Osteoblast (primary cell): Measurements from ENCODE around the gene PPP2R5C. TPM values are rescaled to one million over a fixed set of nuclear protein-coding genes. Genes with fewer than 3 reads are reported as not detected.

Experiments
- DNase-seq: peaks from one replicate; pipeline ENCODE4 v3.0.0; 2011; ENCODE audit warnings: low spot score, mixed read lengths; ENCODE audit not compliant: insufficient read length; ENCODE audit errors: missing footprints
- H2AFZ ChIP-seq: 2 replicates; pipeline ENCODE4 v1.6.0; 2011; ENCODE audit warnings: mild to moderate bottlenecking, low read length
- H3K27ac ChIP-seq: 2 replicates; pipeline ENCODE4 v1.5.1; 2011; ENCODE audit warnings: mild to moderate bottlenecking, low read depth, low read length, moderate library complexity
- H3K27me3 ChIP-seq: 2 replicates; pipeline ENCODE4 v1.6.0; 2012; ENCODE audit warnings: mild to moderate bottlenecking, control low read depth, inconsistent platforms, low read length, moderate library complexity; ENCODE audit not compliant: insufficient read depth
- H3K36me3 ChIP-seq: 2 replicates; pipeline ENCODE4 v1.5.1; 2011; ENCODE audit warnings: mild to moderate bottlenecking, low read length, control low read depth, moderate library complexity; ENCODE audit not compliant: insufficient read depth
- H3K4me1 ChIP-seq: 2 replicates; pipeline ENCODE4 v1.5.1; 2011; ENCODE audit warnings: mild to moderate bottlenecking, low read length, control low read depth, moderate library complexity; ENCODE audit not compliant: insufficient read depth
- H3K4me2 ChIP-seq: 2 replicates; pipeline ENCODE4 v1.6.0; 2011; ENCODE audit warnings: mild to moderate bottlenecking, low read length; ENCODE audit not compliant: insufficient read depth
- H3K4me3 ChIP-seq: fragments of 200-600 bp; sonication (generic); 3 replicates; pipeline ENCODE4 v1.5.1; 2012; ENCODE audit warnings: mild to moderate bottlenecking, low read length, inconsistent platforms; ENCODE audit not compliant: insufficient read depth
- H3K79me2 ChIP-seq: 2 replicates; pipeline ENCODE4 v1.6.0; 2012; ENCODE audit warnings: mild to moderate bottlenecking, low read length, control low read depth, inconsistent platforms; ENCODE audit not compliant: insufficient read depth
- H3K9me3 ChIP-seq: 2 replicates; pipeline ENCODE4 v1.5.1; 2011; ENCODE audit warnings: low read depth, low read length, control low read depth
- H4K20me1 ChIP-seq: 2 replicates; pipeline ENCODE4 v1.6.0; 2012; ENCODE audit warnings: mild to moderate bottlenecking, low read length, control low read depth; ENCODE audit not compliant: insufficient read depth
- total RNA-seq: library from RNA; depleted of rRNA; stranded (reverse); fragments of >200 nt; gene quantifications from 2 replicates; pipeline ENCODE4 v1.2.3, GENCODE V29; 2012
- TF ChIP-seq, protein P1 (sequence below): IDR thresholded peaks from 2 replicates; pipeline ENCODE4 v1.5.1; 2011; ENCODE audit warnings: mild to moderate bottlenecking, low read depth, low read length, moderate library complexity; ENCODE audit errors: extremely low read depth

PPP2R5C gene
- total RNA-seq, 1 donor: 101 TPM

DNA sequence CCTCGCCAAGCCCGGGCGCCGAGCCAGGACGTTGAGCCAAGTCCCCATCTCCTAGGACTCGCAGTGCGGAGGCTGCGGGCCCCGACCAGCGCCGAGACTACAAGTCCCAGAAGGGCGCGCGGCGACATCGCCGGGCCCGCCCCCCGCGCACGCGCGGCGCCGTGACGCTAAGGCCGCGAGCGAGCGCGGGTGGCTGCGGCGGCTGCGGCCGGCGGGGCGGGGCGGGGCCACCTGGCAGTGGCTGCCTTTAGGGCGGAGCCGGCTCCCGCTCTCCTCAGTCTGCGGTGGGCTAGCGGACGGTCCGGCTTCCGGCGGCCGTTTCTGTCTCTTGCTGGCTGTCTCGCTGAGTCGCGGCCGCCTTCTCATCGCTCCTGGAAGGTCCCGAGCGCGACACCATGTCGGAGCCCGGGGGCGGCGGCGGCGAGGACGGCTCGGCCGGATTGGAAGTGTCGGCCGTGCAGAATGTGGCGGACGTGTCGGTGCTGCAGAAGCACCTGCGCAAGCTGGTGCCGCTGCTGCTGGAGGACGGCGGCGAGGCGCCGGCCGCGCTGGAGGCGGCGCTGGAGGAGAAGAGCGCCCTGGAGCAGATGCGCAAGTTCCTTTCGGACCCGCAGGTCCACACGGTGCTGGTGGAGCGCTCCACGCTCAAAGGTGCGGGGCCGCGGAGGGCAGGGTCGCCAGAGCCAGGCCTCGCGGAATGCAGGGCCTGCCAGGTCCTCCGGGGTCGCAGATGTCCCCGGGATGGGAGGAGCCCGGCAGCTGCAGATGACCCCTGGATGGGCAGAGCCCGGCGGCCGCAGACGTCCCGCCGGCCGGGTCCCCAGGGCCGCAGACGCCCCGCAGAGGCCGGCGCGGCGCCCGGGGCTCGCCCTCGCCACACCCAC is 203.0 kb downstream of the PPP2R5C start, which contains the start of gene DYNC1H1:
Gene DYNC1H1 (plus strand): TSS at position 277 of the 884 bp plus-strand sequence. CDS start 119 bp downstream, at position 396.
- TF ChIP-seq, protein P1, sequence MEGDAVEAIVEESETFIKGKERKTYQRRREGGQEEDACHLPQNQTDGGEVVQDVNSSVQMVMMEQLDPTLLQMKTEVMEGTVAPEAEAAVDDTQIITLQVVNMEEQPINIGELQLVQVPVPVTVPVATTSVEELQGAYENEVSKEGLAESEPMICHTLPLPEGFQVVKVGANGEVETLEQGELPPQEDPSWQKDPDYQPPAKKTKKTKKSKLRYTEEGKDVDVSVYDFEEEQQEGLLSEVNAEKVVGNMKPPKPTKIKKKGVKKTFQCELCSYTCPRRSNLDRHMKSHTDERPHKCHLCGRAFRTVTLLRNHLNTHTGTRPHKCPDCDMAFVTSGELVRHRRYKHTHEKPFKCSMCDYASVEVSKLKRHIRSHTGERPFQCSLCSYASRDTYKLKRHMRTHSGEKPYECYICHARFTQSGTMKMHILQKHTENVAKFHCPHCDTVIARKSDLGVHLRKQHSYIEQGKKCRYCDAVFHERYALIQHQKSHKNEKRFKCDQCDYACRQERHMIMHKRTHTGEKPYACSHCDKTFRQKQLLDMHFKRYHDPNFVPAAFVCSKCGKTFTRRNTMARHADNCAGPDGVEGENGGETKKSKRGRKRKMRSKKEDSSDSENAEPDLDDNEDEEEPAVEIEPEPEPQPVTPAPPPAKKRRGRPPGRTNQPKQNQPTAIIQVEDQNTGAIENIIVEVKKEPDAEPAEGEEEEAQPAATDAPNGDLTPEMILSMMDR: no peak
- H4K20me1 ChIP-seq: peaks cover 18% of the 10 kb centered on the region
- peaks cover 18% of the 10 kb centered on the region for H3K36me3 ChIP-seq
- no peaks in the 10 kb centered on the region for H3K9me3 ChIP-seq
- peaks cover 54% of the 10 kb centered on the region for H3K79me2 ChIP-seq
- peak within 1 kb of the TSS; percentile 89 for H3K4me2 ChIP-seq
- peaks cover 33% of the 10 kb centered on the region for H3K4me1 ChIP-seq
- peak; percentile 98 for DNase-seq
- H2AFZ ChIP-seq: peak within 1 kb of the TSS; percentile 88
- peak within 1 kb of the TSS; percentile 97 for H3K4me3 ChIP-seq
- peak within 1 kb of the TSS; percentile 92 for H3K27ac ChIP-seq
- H3K27me3 ChIP-seq: no peaks in the 10 kb centered on the region

DNA sequence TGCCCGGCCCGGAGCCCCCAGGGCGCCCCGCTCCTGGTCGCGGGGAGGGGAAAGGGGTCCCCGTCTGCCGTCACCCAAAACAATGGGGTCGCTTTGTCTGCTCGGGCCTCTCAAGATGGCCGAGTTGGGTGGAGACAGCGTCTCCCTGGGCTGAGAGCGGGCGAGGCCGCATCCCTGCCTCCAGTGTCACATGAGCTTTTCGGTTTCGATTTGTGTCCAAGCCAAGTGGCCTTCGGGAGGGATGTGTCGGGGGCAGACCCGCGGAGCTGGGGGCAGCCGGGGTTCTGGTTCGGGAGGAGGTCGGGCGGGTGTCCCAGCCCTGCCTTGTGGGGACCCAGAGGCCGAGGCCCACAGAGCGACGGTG is 203.7 kb downstream of the PPP2R5C start:
- Histone ChIP-seq H3K9me3 (no peaks in the 10 kb centered on the region), H3K79me2 (peaks cover 60% of the 10 kb centered on the region), H2AFZ (peak overlapping the region; percentile 66), H3K27me3 (no peaks in the 10 kb centered on the region), H4K20me1 (peaks cover 18% of the 10 kb centered on the region), H3K4me1 (peaks cover 33% of the 10 kb centered on the region), H3K4me2 (peak overlapping the region; percentile 82), H3K4me3 (peak overlapping the region; percentile 97), H3K27ac (peak overlapping the region; percentile 92), H3K36me3 (peaks cover 24% of the 10 kb centered on the region)
- peak; percentile 97 for DNase-seq
- TF ChIP-seq, protein P1: no peak

DNA sequence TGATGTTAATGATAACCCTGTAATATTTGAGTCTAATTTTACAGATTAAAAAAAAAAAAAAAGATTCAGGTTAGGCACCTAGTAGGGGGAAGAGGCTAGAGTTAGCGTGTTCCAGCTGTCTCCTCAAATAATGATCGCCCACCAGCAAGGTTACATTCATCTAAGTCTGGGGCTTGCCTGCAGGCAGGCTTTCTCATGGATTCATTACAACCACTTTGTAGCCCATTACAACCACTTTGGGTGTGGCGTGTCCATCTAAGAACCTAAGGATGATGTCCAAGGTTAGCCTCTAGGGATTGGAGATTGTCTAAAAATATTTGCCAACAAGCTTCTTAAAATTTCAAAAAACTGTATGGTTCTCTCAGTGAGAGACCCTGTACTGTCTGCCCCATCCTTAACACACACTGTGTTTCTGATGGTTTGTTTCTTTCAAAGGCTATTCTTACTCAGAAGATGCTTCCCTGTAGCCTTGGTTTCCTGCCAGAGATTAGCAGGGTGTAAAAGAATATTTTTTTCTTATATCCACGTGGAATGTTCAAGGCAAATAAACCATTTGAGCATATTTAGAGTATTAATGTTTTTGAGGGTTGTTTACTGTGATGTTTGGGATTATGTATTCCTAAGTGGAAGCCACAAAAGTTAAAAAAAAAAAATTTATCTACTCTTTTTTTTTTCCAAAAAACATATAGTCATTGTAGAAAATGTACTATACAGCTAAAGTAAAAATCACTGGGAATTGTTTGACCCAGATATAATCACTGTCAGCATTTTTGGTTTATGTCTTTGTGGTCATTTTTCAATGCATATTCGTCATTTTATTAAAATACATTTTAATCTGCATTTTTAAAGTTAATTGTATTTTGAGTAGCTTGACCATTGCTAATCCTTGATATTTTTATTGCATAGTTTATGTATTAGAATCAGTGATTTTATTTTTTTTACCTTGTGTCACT is 204.5 kb downstream of the PPP2R5C start:
- Histone ChIP-seq H2AFZ (no peak overlapping the region), H3K79me2 (peaks cover 68% of the 10 kb centered on the region)
- DNase-seq: peak; percentile 89

More for the DNA sequence above, 204.5 kb downstream of the PPP2R5C start:
- TF ChIP-seq, protein P1: no peak
- H3K36me3 ChIP-seq: peaks cover 26% of the 10 kb centered on the region
- peaks cover 38% of the 10 kb centered on the region for H3K4me1 ChIP-seq
- H3K27me3 ChIP-seq: no peaks in the 10 kb centered on the region
- no peaks in the 10 kb centered on the region for H3K9me3 ChIP-seq
- H4K20me1 ChIP-seq: peaks cover 15% of the 10 kb centered on the region
- H3K4me2 ChIP-seq: peak overlapping the region; percentile 82
- H3K27ac ChIP-seq: peak overlapping the region; percentile 92
- H3K4me3 ChIP-seq: peak overlapping the region; percentile 97
